K562 (cell line): ENCODE measurements around the gene TRABD2B. TPM values are rescaled to one million over a fixed set of nuclear protein-coding genes. Genes with fewer than 3 reads are reported as not detected.

Experiments used
- REST ChIP-seq, 2 experiments: fragments of 450-650 bp; formaldehyde crosslinking in 1 of 2; IDR thresholded peaks; 2 replicates each; pipeline versions ENCODE4 v1.4.0 to v1.6.1; 2014 to 2020; ENCODE audit warnings: mild to moderate bottlenecking in 2 of 2, borderline replicate concordance in 1 of 2, low read depth in 1 of 2
- polyA plus RNA-seq, 8 experiments: library from polyadenylated mRNA; depleted of rRNA in 4 of 8; stranded (reverse) in 5 of 8; unstranded in 3 of 8; fragments of >200 nt; fragmentation: Nextera tagmentation in 2 of 8; fragmentation: Illumina TruSeq in 1 of 8; extraction: Ambion mirVana in 2 of 8; extraction: Trizol in 1 of 8; gene quantifications; 2 replicates each; pipeline versions ENCODE4 v1.2.1 to v1.2.3, GENCODE V29; 2011 to 2014; ENCODE audit warnings: inconsistent platforms in 1 of 8, missing spikeins in 1 of 8
- total RNA-seq, 7 experiments: library from RNA; depleted of rRNA in 6 of 7; stranded (reverse); fragments of >200 nt in 6 of 7; fragmentation: Illumina TruSeq in 2 of 7; extraction: Trizol in 2 of 7; gene quantifications; 2 replicates each; pipeline versions ENCODE4 v1.2.1 to v1.2.3, GENCODE V29; 2011 to 2021; ENCODE audit warnings: low replicate concordance in 1 of 7

Gene TRABD2B
- total and polyA plus RNA-seq, 9 of the 15 experiments (the other 6 are each of a cell fraction or from before 2014, with no cell fraction given): not detected

DNA sequence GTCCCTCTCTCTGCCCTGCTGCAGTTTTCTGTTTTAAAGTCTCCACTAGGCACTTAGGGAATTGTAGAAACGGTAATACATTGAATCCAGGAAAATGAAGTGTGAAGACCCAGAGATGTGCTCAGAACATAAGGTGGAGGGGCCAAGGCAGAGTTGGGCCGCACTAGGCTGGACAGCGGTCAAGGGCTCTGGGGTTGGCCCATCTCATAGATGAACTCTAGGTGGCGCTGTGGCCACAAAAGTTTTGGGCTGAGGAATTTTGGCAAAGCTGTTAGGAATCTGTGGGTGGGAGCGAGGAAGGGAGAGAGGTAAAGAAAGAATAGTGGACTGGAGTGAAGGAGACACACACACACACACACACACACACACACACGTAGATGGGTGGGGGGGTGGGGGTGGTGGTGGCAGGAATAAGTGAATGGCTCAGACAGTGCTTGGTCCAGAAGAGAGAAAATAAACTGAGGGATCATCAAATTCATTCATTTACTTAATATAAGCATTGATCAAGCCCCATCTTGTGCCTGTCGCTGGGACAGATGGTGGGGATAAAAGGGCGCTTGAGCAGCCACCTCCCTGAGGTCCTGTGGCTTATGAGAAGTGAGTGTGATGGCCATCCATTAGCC is 258.5 kb downstream of the TRABD2B start (continued):
- TF ChIP-seq REST (IDR thresholded peaks at IDR 0.05; ENCODE audit: borderline replicate concordance) (peak; percentile 86), REST (CRISPR knock-in tag; IDR thresholded peaks at IDR 0.05; ENCODE audit: low read depth) (no peak)
